SW 1271 (cell line): Measurements from ENCODE around the gene FANCC.

Experiments
- DNase-seq, 2 experiments: peaks; one replicate each; lab custom pipeline; 2025; lab: John Stamatoyannopoulos, UW

FANCC gene, protein sequence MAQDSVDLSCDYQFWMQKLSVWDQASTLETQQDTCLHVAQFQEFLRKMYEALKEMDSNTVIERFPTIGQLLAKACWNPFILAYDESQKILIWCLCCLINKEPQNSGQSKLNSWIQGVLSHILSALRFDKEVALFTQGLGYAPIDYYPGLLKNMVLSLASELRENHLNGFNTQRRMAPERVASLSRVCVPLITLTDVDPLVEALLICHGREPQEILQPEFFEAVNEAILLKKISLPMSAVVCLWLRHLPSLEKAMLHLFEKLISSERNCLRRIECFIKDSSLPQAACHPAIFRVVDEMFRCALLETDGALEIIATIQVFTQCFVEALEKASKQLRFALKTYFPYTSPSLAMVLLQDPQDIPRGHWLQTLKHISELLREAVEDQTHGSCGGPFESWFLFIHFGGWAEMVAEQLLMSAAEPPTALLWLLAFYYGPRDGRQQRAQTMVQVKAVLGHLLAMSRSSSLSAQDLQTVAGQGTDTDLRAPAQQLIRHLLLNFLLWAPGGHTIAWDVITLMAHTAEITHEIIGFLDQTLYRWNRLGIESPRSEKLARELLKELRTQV

DNA sequence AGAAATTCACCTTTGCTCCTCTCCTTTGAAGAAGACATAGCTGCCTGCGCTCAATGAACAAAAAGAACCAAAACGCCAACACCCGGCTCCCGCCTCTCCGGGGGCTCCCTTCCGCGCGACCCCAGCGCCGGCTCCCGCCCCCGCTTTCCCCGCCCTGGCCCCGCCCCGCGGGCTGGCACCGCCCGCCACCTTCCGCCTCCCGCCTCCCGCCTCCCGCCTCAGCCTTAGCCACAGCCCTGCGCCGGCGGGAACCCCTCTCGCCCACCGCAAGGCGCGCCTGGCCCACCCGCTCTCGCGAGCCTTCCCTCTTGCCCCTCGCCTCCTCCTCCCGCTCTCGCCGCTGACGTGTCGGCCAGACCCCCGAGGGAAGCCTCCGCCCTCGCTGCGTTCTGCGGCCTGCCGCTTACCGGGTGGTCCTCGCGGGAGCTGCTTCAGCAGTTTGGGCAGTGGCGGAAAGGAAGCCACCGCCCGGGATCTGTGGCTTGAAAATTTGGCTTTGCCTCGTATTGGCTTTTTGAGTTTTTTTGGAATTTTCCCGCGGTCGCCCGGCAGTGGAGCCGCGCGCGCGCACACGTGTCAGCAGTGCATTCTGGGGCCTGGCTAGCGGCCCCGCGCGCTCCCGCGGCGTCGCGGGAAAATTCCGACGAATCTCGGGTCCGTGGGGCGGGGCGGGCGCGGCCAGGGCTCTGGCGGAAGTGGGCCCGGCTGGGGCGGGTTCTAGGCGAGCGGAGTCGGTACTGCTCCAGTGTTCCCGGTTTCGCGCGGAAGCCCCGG, at the start of gene FANCC:
TSS of gene FANCC (minus strand) at position 591 of the 774 bp plus-strand sequence. CDS start 68,418 bp downstream, outside the sequence.
- peak; percentile 81 to 89 for DNase-seq

DNA sequence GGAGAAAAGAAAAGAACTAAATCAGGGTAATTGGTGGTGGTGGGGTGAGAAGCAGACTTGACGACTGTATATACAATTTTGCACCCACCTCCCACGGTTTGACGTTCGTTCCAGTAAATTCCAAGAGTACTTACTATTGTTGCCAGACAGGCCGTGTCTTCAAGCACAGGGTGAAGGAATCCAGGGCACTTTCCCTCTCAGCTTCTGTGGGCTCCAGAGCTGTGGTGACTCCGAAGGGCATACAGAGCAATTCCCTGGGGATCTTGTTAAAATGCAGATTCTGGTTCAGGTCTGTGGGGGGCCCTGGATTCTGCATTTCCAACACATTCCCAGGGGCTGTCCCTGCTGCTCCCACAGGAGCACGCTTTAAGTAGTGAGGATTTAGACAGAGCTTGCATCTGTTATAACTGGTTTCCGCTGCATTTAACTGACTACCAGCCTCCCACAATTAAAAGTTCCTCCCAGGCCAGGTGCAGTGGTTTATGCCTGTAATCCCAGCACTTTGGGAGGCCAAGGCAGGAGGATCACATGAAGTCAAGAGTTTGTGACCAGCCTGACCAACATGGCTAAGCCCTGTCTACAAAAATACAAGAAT, 49.3 kb upstream of the FANCC start:
- no peak for DNase-seq

- no peak for DNase-seq
Observed at GRCh38 chr9:95365766-95366165, 48.3 kb upstream of the FANCC start.

GRCh38 chr9:95363051-95363841, 45.7 kb upstream of the FANCC start:
- DNase-seq: no peak

GRCh38 chr9:95360866-95361265, 43.4 kb upstream of the FANCC start:
- no peak for DNase-seq

DNA sequence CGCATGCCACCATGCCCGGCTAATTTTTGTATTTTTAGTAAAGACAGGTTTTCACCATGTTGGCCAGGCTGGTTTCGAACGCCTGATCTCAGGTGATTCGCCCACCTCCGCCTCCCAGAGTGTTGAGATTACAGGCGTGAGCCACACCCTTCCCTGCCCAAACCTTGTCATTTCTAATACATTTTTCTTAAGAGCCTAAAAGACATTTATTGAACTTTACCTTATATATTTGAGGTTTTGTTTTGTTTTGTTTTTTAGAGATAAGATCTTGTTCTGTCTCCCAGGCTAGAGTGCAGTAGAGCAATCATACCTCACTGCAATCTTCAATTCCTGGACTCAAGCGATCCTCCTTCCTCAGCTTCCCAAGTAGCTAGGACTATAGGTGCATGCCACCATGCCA, 39.8 kb upstream of the FANCC start:
- DNase-seq: no peak

GRCh38 chr9:95355500-95355899, 38.0 kb upstream of the FANCC start:
- DNase-seq: no peak

- no peak for DNase-seq
Observed at GRCh38 chr9:95351051-95351450, 33.5 kb upstream of the FANCC start.

- no peak for DNase-seq
Observed at GRCh38 chr9:95350266-95350665, 32.8 kb upstream of the FANCC start.

GRCh38 chr9:95349091-95350038, 31.9 kb upstream of the FANCC start:
- no peak for DNase-seq

DNA sequence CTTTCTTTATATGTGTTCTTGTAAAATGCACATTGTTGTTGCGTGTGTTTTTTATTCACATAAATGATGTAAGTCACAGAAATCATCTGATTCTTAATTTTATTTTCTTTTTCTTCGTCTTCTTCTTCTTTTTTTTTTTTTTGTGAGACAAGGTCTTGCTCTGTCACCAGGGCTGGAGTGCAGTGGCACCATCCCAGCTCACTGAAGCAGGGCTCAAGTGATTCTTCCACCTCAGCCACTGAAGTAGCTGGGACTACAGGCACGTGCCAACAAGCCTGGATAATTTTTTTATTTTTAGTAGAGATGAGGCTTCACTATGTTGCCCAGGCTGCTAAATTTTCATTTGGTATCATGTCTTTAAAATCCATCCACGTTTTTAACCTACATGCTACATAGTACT, 28.5 kb upstream of the FANCC start:
- no peak for DNase-seq

GRCh38 chr9:95344735-95345325, 27.3 kb upstream of the FANCC start:
- DNase-seq: no peak

GRCh38 chr9:95343725-95344287, 26.3 kb upstream of the FANCC start:
- DNase-seq: no peak

GRCh38 chr9:95342571-95342970, 25.1 kb upstream of the FANCC start:
- no peak for DNase-seq

GRCh38 chr9:95341293-95341962, 23.9 kb upstream of the FANCC start:
- DNase-seq: peak in 1 of 2 experiments; percentile 31

DNA sequence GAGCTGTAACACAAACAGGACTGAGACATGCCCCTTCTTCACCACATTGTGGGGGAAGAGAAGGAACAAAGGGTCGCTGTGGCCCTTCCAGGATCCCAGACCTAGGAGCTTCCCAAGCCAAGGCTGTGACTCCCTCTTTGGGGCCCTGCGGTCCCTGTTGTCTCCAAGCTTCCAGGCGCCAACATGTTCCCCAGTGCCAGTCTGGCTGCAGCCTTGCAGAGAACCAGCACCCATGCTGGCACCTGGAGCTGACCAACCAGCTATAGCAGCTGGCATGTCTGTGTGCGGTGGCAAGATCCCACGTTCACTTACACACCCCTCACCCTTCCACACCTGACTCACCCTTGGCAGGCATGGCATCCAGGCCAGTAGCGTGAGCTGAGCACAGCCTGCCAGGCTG, 20.7 kb upstream of the FANCC start:
- no peak for DNase-seq

- DNase-seq: no peak
Observed at GRCh38 chr9:95336281-95336680, 18.8 kb upstream of the FANCC start.

DNA sequence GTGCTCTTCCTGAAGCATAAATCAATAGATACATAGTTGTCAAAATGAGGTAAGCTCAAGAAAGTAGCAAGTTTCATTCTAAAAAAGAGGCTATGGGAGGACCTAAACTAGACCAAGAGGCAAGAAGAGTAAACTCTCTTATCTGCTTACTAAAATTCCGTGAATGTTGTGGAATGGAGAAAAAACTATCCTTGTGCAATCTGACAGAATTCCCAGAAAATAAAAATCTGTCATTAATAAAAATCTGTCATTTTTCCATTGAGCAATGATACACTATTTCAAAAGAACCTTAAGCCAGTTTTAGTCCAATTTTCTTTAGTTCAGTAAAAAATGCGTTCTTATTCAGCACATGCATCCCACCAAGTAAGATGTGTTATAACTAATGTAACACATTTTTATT, 15.9 kb upstream of the FANCC start:
- no peak for DNase-seq

- DNase-seq: no peak
Observed at GRCh38 chr9:95332860-95333259, 15.4 kb upstream of the FANCC start.
